CD14-positive monocyte (primary cell): ENCODE results near the gene CEACAM16. TPM values are rescaled to one million over a fixed set of nuclear protein-coding genes. Genes with fewer than 3 reads are reported as not detected.

ENCODE experiments used
- DNase-seq, 3 donors: peaks; one replicate each; pipeline ENCODE4 v3.0.0-alpha.2; 2011 to 2022
- H2AFZ ChIP-seq: 2 replicates; pipeline ENCODE4 v1.6.0; 2012; ENCODE audit warnings: mild to moderate bottlenecking, low read depth, low read length, inconsistent platforms; ENCODE audit not compliant: insufficient read depth, poor library complexity, severe bottlenecking
- H3K27ac ChIP-seq, 2 donors: 1 replicate in 1 of 2; 2 replicates in 1 of 2; pipeline ENCODE4 v1.5.1; 2012 to 2013; ENCODE audit warnings: low read length in 2 of 2, control low read depth in 1 of 2, inconsistent platforms in 1 of 2, low read depth in 1 of 2, mild to moderate bottlenecking in 1 of 2
- H3K27me3 ChIP-seq, 2 donors: one replicate each; pipeline versions ENCODE4 v1.6.0 to v1.6.1; 2011 to 2013; ENCODE audit warnings: low read length in 2 of 2; ENCODE audit not compliant: control insufficient read depth in 2 of 2, insufficient read depth in 2 of 2
- H3K36me3 ChIP-seq, 2 donors: replicated peaks in 1 of 2; 1 replicate in 1 of 2; 2 replicates in 1 of 2; pipeline versions ENCODE4 v1.5.1 to v1.6.1; 2012 to 2013; ENCODE audit warnings: low read length in 2 of 2, control low read depth in 1 of 2, inconsistent platforms in 1 of 2, mild to moderate bottlenecking in 1 of 2; ENCODE audit not compliant: insufficient read depth in 2 of 2, control insufficient read depth in 1 of 2
- H3K4me1 ChIP-seq, 2 donors: 1 replicate in 1 of 2; 2 replicates in 1 of 2; pipeline versions ENCODE4 v1.5.1 to v1.6.1; 2012 to 2013; ENCODE audit warnings: low read length in 2 of 2, control low read depth in 1 of 2, inconsistent platforms in 1 of 2, mild to moderate bottlenecking in 1 of 2, moderate library complexity in 1 of 2; ENCODE audit not compliant: insufficient read depth in 2 of 2, control insufficient read depth in 1 of 2
- H3K4me2 ChIP-seq: replicated peaks from 2 replicates; pipeline ENCODE3; 2012; ENCODE audit warnings: low read length, moderate library complexity, mild to moderate bottlenecking; ENCODE audit not compliant: poor library complexity, severe bottlenecking; ENCODE audit errors: extremely low read depth
- H3K4me3 ChIP-seq, 3 experiments: fragments of 200-600 bp in 1 of 3; sonication (generic) in 1 of 3; replicated peaks in 1 of 3; 1 replicate in 2 of 3; 2 replicates in 1 of 3; pipeline ENCODE4 v1.5.1; 2011 to 2013; ENCODE audit warnings: low read length in 3 of 3, mild to moderate bottlenecking in 3 of 3, control low read depth in 2 of 3, low read depth in 2 of 3, inconsistent platforms in 1 of 3, moderate library complexity in 1 of 3
- H3K79me2 ChIP-seq: 2 replicates; pipeline ENCODE4 v1.6.0; 2012; ENCODE audit warnings: mild to moderate bottlenecking, control low read depth, inconsistent platforms, low read length, moderate library complexity; ENCODE audit not compliant: insufficient read depth
- H3K9ac ChIP-seq: 2 replicates; pipeline ENCODE4 v1.6.0; 2017; ENCODE audit warnings: low read length, mild to moderate bottlenecking; ENCODE audit not compliant: insufficient read depth, poor library complexity, severe bottlenecking
- H3K9me3 ChIP-seq, 2 donors: replicated peaks in 1 of 2; 1 replicate in 1 of 2; 2 replicates in 1 of 2; pipeline versions ENCODE4 v1.5.1 to v1.6.1; 2012 to 2013; ENCODE audit warnings: low read length in 2 of 2, control low read depth in 1 of 2; ENCODE audit not compliant: control insufficient read depth in 1 of 2, insufficient read depth in 1 of 2
- H4K20me1 ChIP-seq: 2 replicates; pipeline ENCODE4 v1.6.0; 2012; ENCODE audit warnings: mild to moderate bottlenecking, low read length, control low read depth, moderate library complexity; ENCODE audit not compliant: insufficient read depth
- H3K27ac Mint-ChIP-seq, 7 donors: one replicate each; pipeline ENCODE4 v1.8.0; 2020; ENCODE audit warnings: mild to moderate bottlenecking in 7 of 7, mixed read lengths in 7 of 7, moderate library complexity in 6 of 7, inconsistent platforms in 2 of 7
- H3K27me3 Mint-ChIP-seq, 3 donors: one replicate each; pipeline ENCODE4 v1.8.0; 2021 to 2022; ENCODE audit warnings: low read depth in 3 of 3, mild to moderate bottlenecking in 3 of 3, mixed read lengths in 3 of 3, moderate library complexity in 3 of 3, inconsistent platforms in 1 of 3
- H3K36me3 Mint-ChIP-seq, 2 donors: one replicate each; pipeline ENCODE4 v1.8.0; 2020; ENCODE audit warnings: mixed read lengths in 2 of 2, inconsistent platforms in 1 of 2, mild to moderate bottlenecking in 1 of 2
- H3K4me1 Mint-ChIP-seq: one replicate; pipeline ENCODE4 v1.8.0; 2020; ENCODE audit warnings: mild to moderate bottlenecking, mixed read lengths
- H3K4me3 Mint-ChIP-seq, 2 donors: one replicate each; pipeline ENCODE4 v1.8.0; 2020; ENCODE audit warnings: mild to moderate bottlenecking in 2 of 2, mixed read lengths in 2 of 2, moderate library complexity in 1 of 2
- H3K9me3 Mint-ChIP-seq, 7 donors: one replicate each; pipeline ENCODE4 v1.8.0; 2020 to 2022; ENCODE audit warnings: mixed read lengths in 7 of 7, mild to moderate bottlenecking in 6 of 7, moderate library complexity in 6 of 7, inconsistent platforms in 2 of 7
- CTCF ChIP-seq: fragments of 200-600 bp; IDR thresholded peaks from one replicate; pipeline ENCODE4 v1.8.0; 2022; ENCODE audit warnings: antibody characterized with exemption, mild to moderate bottlenecking
- WGBS: methylation state at CpG from one replicate; pipeline ENCODE4 v1.1.5; 2013; ENCODE audit warnings: missing lambda C conversion rate; ENCODE audit not compliant: insufficient coverage; 5-methylcytosine and 5-hydroxymethylcytosine counted together
- intact Hi-C, 2 donors: fragments of 100-400 bp; cut with micrococcal nuclease; formaldehyde crosslinking; loops; one replicate each; pipeline versions ENCODE4 v1.15.0 to v1.15.1; 2023
- polyA plus RNA-seq, 3 donors: library from polyadenylated mRNA; depleted of rRNA in 1 of 3; unstranded in 2 of 3; stranded (reverse) in 1 of 3; fragments of 300-500 nt in 2 of 3; fragments of >200 nt in 1 of 3; fragmentation: Illumina TruSeq in 2 of 3; gene quantifications; 1 replicate in 2 of 3; 2 replicates in 1 of 3; pipeline ENCODE4 v1.2.3, GENCODE V29; 2012 to 2021

The CEACAM16 gene
- polyA plus RNA-seq, 3 donors: not detected

GRCh38 chr19:44653343-44653742 is 45.6 kb upstream of the CEACAM16 start:
- no peaks in the 10 kb centered on the region for H3K79me2 ChIP-seq
- no peak for TF ChIP-seq CTCF
- peaks cover 71 to 83% of the 10 kb centered on the region in 2 donors for H3K36me3 ChIP-seq
- WGBS: 94% methylated on average over 5 of the region's 5 CpGs
- no peak overlapping the region for H3K4me3 ChIP-seq
- H3K4me1 Mint-ChIP-seq: peaks cover 15% of the 10 kb centered on the region
- H4K20me1 ChIP-seq: peaks cover 18% of the 10 kb centered on the region
- peak overlapping the region in 3 of 7 donors; percentile 18 to 41 (median 20) for H3K27ac Mint-ChIP-seq
- H3K4me3 Mint-ChIP-seq: no peak overlapping the region
- no peak overlapping the region for H2AFZ ChIP-seq
- H3K4me2 ChIP-seq: no peak overlapping the region
- H3K27me3 ChIP-seq: no peaks in the 10 kb centered on the region
- no peak overlapping the region for H3K9ac ChIP-seq
- H3K9me3 ChIP-seq: no peaks in the 10 kb centered on the region
- no peak for DNase-seq
- no peaks in the 10 kb centered on the region for H3K9me3 Mint-ChIP-seq
- no peak overlapping the region for H3K27ac ChIP-seq
- intact Hi-C loops: loop anchor here in 1 of 2 donors (10.0 kb wide), 2 partner anchors 71 to 191 kb away; partner anchors contain the start of gene NECTIN2
- H3K36me3 Mint-ChIP-seq: peaks cover 63 to 84% of the 10 kb centered on the region in 2 donors
- H3K4me1 ChIP-seq: no peaks in the 10 kb centered on the region
- H3K27me3 Mint-ChIP-seq: peaks cover 0 to 2% (median 2%) of the 10 kb centered on the region in 3 donors

- peak overlapping the region in 4 of 7 donors; percentile 18 to 68 (median 62) for H3K27ac Mint-ChIP-seq
- no peak overlapping the region for H3K4me3 Mint-ChIP-seq
- H3K9ac ChIP-seq: no peak overlapping the region
- H4K20me1 ChIP-seq: peaks cover 10% of the 10 kb centered on the region
- peak; percentile 78 to 87 (median 78) for DNase-seq
- no peaks in the 10 kb centered on the region for H3K9me3 Mint-ChIP-seq
- H3K4me1 Mint-ChIP-seq: peaks cover 8% of the 10 kb centered on the region
- H3K79me2 ChIP-seq: no peaks in the 10 kb centered on the region
- peaks cover 67 to 87% of the 10 kb centered on the region in 2 donors for H3K36me3 Mint-ChIP-seq
- no peaks in the 10 kb centered on the region for H3K4me1 ChIP-seq
- peaks cover 0 to 2% (median 2%) of the 10 kb centered on the region in 3 donors for H3K27me3 Mint-ChIP-seq
- 31% methylated on average over 14 of the region's 16 CpGs for WGBS
- no peak overlapping the region for H3K4me2 ChIP-seq
- no peak overlapping the region for H2AFZ ChIP-seq
- intact Hi-C loops: loop anchor here (1.0 to 10.0 kb wide), 3 partner anchors 71 to 191 kb away; partner anchors contain the start of gene NECTIN2 (in 1 of the 2)
- no peaks in the 10 kb centered on the region for H3K27me3 ChIP-seq
- TF ChIP-seq CTCF: peak; percentile 81
- H3K27ac ChIP-seq: no peak overlapping the region
- H3K36me3 ChIP-seq: peaks cover 74 to 83% of the 10 kb centered on the region in 2 donors
- H3K9me3 ChIP-seq: no peaks in the 10 kb centered on the region
- no peak overlapping the region for H3K4me3 ChIP-seq
Measured at GRCh38 chr19:44653977-44654774, 44.8 kb upstream of the CEACAM16 start.
